HepG2 (cell line): ENCODE results near the gene TIMM13. TPM values are rescaled to one million over a fixed set of nuclear protein-coding genes. Genes with fewer than 3 reads are reported as not detected.
A peak's percentile ranks its signal among the peaks of the same experiment; 100 is the strongest.

Source experiments
- ARNT ChIP-seq: fragments of 450-650 bp; IDR thresholded peaks from 2 replicates; pipeline ENCODE4 v1.6.1; 2017
- FLYWCH1 ChIP-seq: sonication (generic); formaldehyde crosslinking; IDR thresholded peaks from 2 replicates; pipeline ENCODE4 v1.8.1; 2023; ENCODE audit warnings: mild to moderate bottlenecking, missing genetic modification reagents
- GZF1 ChIP-seq: sonication (generic); formaldehyde crosslinking; IDR thresholded peaks from 2 replicates; pipeline ENCODE4 v1.5.1; 2020; ENCODE audit warnings: mild to moderate bottlenecking, missing genetic modification reagents
- HINFP ChIP-seq: sonication (generic); formaldehyde crosslinking; IDR thresholded peaks from 2 replicates; pipeline ENCODE4 v1.4.0; 2020; ENCODE audit warnings: low read depth, mild to moderate bottlenecking, missing genetic modification reagents
- KDM1A ChIP-seq: IDR thresholded peaks from 2 replicates; pipeline ENCODE4 v1.6.1; 2016; ENCODE audit warnings: missing compliant biosample characterization
- MNT ChIP-seq: fragments of 450-650 bp; IDR thresholded peaks from 2 replicates; pipeline ENCODE4 v1.6.1; 2016
- NR0B2 ChIP-seq: sonication (generic); formaldehyde crosslinking; IDR thresholded peaks from 2 replicates; pipeline ENCODE4 v1.4.0; 2020; ENCODE audit warnings: mild to moderate bottlenecking, missing genetic modification reagents
- RCOR2 ChIP-seq: IDR thresholded peaks from 2 replicates; pipeline ENCODE4 v1.6.1; 2016; ENCODE audit warnings: missing biosample characterization, missing genetic modification reagents
- SKIL ChIP-seq: sonication (generic); formaldehyde crosslinking; IDR thresholded peaks from 2 replicates; pipeline ENCODE4 v1.8.0; 2022; ENCODE audit warnings: missing genetic modification reagents, mild to moderate bottlenecking, moderate library complexity, borderline replicate concordance
- SMC3 ChIP-seq: IDR thresholded peaks from 2 replicates; pipeline ENCODE4 v1.6.1; 2011; ENCODE audit warnings: low read length, improper control_type of control experiment
- SMYD3 ChIP-seq: sonication (generic); formaldehyde crosslinking; IDR thresholded peaks from 2 replicates; pipeline ENCODE4 v1.8.1; 2023; ENCODE audit warnings: mild to moderate bottlenecking, missing genetic modification reagents
- SNAPC2 ChIP-seq: sonication (generic); formaldehyde crosslinking; IDR thresholded peaks from 2 replicates; pipeline ENCODE4 v1.8.1; 2022; ENCODE audit warnings: mild to moderate bottlenecking, missing genetic modification reagents
- TEAD2 ChIP-seq: sonication (generic); formaldehyde crosslinking; IDR thresholded peaks from 2 replicates; pipeline ENCODE4 v1.9.0; 2021; ENCODE audit warnings: missing genetic modification reagents
- TRIM24 ChIP-seq: sonication (generic); formaldehyde crosslinking; IDR thresholded peaks from 2 replicates; pipeline ENCODE4 v1.8.0; 2022; ENCODE audit warnings: mild to moderate bottlenecking, missing genetic modification reagents
- ZBTB3 ChIP-seq: sonication (generic); formaldehyde crosslinking; IDR thresholded peaks from 2 replicates; pipeline ENCODE4 v1.4.0; 2020; ENCODE audit warnings: low read depth, mild to moderate bottlenecking, moderate library complexity, missing genetic modification reagents, borderline replicate concordance
- ZBTB38 ChIP-seq: sonication (generic); formaldehyde crosslinking; IDR thresholded peaks from 2 replicates; pipeline ENCODE4 v1.5.1; 2020; ENCODE audit warnings: mild to moderate bottlenecking, missing genetic modification reagents
- ZNF12 ChIP-seq: sonication (generic); formaldehyde crosslinking; IDR thresholded peaks from 2 replicates; pipeline ENCODE4 v1.5.0; 2020; ENCODE audit warnings: missing genetic modification reagents
- ZNF230 ChIP-seq: sonication (generic); formaldehyde crosslinking; IDR thresholded peaks from 2 replicates; pipeline ENCODE4 v1.4.0; 2020; ENCODE audit warnings: mild to moderate bottlenecking, missing genetic modification reagents
- ZNF589 ChIP-seq: sonication (generic); formaldehyde crosslinking; conservative IDR thresholded peaks from 2 replicates; pipeline ENCODE4 v1.8.0; 2022; ENCODE audit warnings: mild to moderate bottlenecking, moderate library complexity, missing genetic modification reagents
- ZNF629 ChIP-seq: sonication (generic); formaldehyde crosslinking; conservative IDR thresholded peaks from 2 replicates; pipeline ENCODE4 v1.5.0; 2020; ENCODE audit warnings: missing genetic modification reagents
- ZNF850 ChIP-seq: sonication (generic); formaldehyde crosslinking; conservative IDR thresholded peaks from 2 replicates; pipeline ENCODE4 v1.9.0; 2021; ENCODE audit warnings: mild to moderate bottlenecking, missing genetic modification reagents
- polyA plus RNA-seq, 8 experiments: library from polyadenylated mRNA; depleted of rRNA in 3 of 8; stranded (reverse) in 7 of 8; unstranded in 1 of 8; fragments of >200 nt; fragmentation: Illumina TruSeq in 4 of 8; extraction: Trizol in 4 of 8; gene quantifications; 2 replicates each; pipeline versions ENCODE4 v1.2.1 to v1.2.3, GENCODE V29; 2011 to 2016; ENCODE audit warnings: low read depth in 4 of 8, missing spikeins in 1 of 8, mixed read lengths in 1 of 8; ENCODE audit not compliant: insufficient read depth in 1 of 8
- total RNA-seq, 5 experiments: library from RNA; depleted of rRNA; stranded (reverse); fragments of >200 nt; fragmentation: Illumina TruSeq; extraction: Trizol; gene quantifications; 2 replicates each; pipeline ENCODE4 v1.2.3, GENCODE V29; 2016; ENCODE audit warnings: low read depth in 1 of 5
- TF ChIP-seq, protein P1 (sequence below): sonication (generic); formaldehyde crosslinking; IDR thresholded peaks from 2 replicates; pipeline ENCODE4 v1.8.0; 2022; ENCODE audit warnings: mild to moderate bottlenecking, missing genetic modification reagents, moderate library complexity
- TF ChIP-seq, protein P2 (sequence below): sonication (generic); formaldehyde crosslinking; IDR thresholded peaks from 2 replicates; pipeline ENCODE4 v1.8.0; 2022; ENCODE audit warnings: mild to moderate bottlenecking, missing genetic modification reagents; ENCODE audit not compliant: insufficient replicate concordance

The TIMM13 gene
- total and polyA plus RNA-seq, 2 of the 13 experiments (the other 11 are each of a cell fraction or from before 2014, with no cell fraction given) = 48.4 to 108 TPM

DNA sequence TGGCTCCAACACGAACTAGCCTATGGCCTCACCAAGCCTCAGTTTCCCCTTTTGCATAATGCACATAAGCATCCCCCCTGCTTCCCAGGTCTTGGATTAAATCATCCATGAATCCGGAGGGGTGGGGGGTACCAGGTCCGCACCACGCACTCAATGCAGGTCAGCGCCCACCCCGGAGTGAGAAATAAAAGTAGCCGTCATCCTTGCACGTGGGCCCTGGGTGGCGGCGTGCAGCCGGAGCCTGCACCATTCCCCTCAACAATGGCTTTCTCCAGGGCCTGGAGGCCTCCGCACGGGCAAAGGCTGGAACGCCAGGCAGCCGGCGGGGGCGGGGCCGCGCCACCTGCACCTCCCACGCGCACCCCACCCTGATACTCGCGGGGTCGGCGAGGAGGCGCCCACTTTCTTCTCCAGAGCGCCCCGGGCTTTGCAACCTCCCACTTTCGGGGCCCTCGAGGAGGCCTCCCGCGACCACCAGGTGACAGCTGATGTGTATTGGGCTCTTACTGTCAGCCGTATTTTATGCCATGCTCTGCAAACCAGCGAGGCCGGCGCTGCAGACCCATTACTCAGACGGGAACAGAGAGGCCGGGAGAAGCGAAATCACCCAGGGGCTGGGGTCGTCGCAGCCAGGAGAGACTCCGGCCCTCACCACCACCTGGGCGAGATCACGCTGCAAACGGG lies 47.8 kb upstream of the TIMM13 start (continued):
- TF ChIP-seq, protein P1, sequence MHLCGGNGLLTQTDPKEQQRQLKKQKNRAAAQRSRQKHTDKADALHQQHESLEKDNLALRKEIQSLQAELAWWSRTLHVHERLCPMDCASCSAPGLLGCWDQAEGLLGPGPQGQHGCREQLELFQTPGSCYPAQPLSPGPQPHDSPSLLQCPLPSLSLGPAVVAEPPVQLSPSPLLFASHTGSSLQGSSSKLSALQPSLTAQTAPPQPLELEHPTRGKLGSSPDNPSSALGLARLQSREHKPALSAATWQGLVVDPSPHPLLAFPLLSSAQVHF (CRISPR knock-in tag) = 0 out of 2 replicates have a peak, but pooled peaks have one; percentile 49
- TF ChIP-seq ZNF629 (CRISPR knock-in tag) = peak; percentile 100
- TF ChIP-seq ARNT = no peak
- peak; percentile 49; the same call in 1 of the 2 replicates for TF ChIP-seq ZNF230 (CRISPR knock-in tag)
- peak; percentile 46 for TF ChIP-seq ZNF589 (CRISPR knock-in tag)
- TF ChIP-seq KDM1A = peak; percentile 98
- no peak for TF ChIP-seq SNAPC2 (CRISPR knock-in tag)
- peak; percentile 90 for TF ChIP-seq RCOR2 (CRISPR knock-in tag)
- no peak for TF ChIP-seq TRIM24 (CRISPR knock-in tag)
- TF ChIP-seq TEAD2 = 0 out of 2 replicates have a peak, but pooled peaks have one; percentile 46
- TF ChIP-seq NR0B2 = no peak
- 0 out of 2 replicates have a peak, but pooled peaks have one; percentile 10 for TF ChIP-seq MNT
- TF ChIP-seq ZNF850 (CRISPR knock-in tag) = 0 out of 2 replicates have a peak, but pooled peaks have one; percentile 61
- TF ChIP-seq SKIL = no peak; the same call in 1 of the 2 replicates
- no peak for TF ChIP-seq ZBTB38 (CRISPR knock-in tag)
- TF ChIP-seq SMYD3 (CRISPR knock-in tag) = no peak
- TF ChIP-seq ZNF12 (CRISPR knock-in tag) = no peak
- TF ChIP-seq SMC3 = no peak
- TF ChIP-seq ZBTB3 = 0 out of 2 replicates have a peak, but pooled peaks have one; percentile 63
- TF ChIP-seq GZF1 (CRISPR knock-in tag) = no peak
- TF ChIP-seq, protein P2, sequence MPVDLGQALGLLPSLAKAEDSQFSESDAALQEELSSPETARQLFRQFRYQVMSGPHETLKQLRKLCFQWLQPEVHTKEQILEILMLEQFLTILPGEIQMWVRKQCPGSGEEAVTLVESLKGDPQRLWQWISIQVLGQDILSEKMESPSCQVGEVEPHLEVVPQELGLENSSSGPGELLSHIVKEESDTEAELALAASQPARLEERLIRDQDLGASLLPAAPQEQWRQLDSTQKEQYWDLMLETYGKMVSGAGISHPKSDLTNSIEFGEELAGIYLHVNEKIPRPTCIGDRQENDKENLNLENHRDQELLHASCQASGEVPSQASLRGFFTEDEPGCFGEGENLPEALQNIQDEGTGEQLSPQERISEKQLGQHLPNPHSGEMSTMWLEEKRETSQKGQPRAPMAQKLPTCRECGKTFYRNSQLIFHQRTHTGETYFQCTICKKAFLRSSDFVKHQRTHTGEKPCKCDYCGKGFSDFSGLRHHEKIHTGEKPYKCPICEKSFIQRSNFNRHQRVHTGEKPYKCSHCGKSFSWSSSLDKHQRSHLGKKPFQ (CRISPR knock-in tag) = peak; percentile 15
- peak; percentile 29; the same call in 1 of the 2 replicates for TF ChIP-seq HINFP (CRISPR knock-in tag)
- TF ChIP-seq FLYWCH1 (CRISPR knock-in tag) = no peak
